ENCODE measurements around the gene HPCAL4.

HPCAL4 gene

GRCh38 chr1:39679821-39680220 is 11.4 kb downstream of the HPCAL4 start:
- no peak for DNase-seq
- H3K36me3 Mint-ChIP-seq (ENCODE audit: low read depth) = no peaks in the 10 kb centered on the region
- H3K27me3 Mint-ChIP-seq (ENCODE audit: low read depth, poor library complexity) = peaks cover 97% of the 10 kb centered on the region
- H3K4me3 Mint-ChIP-seq = no peak overlapping the region
- H3K27ac Mint-ChIP-seq = no peak overlapping the region
- TF ChIP-seq CTCF (IDR thresholded peaks at IDR 0.05) = no peak
- H3K9me3 Mint-ChIP-seq = peaks cover 9% of the 10 kb centered on the region
- peaks cover 15% of the 10 kb centered on the region for H3K4me1 Mint-ChIP-seq

DNA sequence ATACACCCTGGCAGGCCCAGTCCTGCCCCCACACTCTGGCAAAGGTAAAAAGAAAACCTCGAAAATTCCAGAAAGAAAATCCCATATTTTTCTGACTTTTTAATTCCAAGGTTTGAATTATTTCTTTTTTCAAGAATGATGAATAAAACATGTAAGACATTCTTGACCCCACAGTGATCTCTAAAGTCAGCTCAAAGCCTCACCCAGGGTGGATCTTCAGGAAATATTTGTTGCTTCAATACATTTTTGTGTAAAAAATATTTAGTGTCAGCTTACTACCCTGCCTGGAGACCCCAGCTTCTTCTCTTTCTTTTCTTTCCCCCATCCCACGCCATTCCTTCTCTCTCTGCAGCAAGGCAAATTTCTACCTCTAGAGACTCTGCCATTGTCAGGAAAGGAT is 12.3 kb downstream of the HPCAL4 start:
- H3K4me1 Mint-ChIP-seq = peaks cover 15% of the 10 kb centered on the region
- peaks cover 97% of the 10 kb centered on the region for H3K27me3 Mint-ChIP-seq (ENCODE audit: low read depth, poor library complexity)
- no peak for DNase-seq
- H3K9me3 Mint-ChIP-seq = peaks cover 4% of the 10 kb centered on the region
- H3K4me3 Mint-ChIP-seq = no peak overlapping the region
- no peak overlapping the region for H3K27ac Mint-ChIP-seq
- TF ChIP-seq CTCF (IDR thresholded peaks at IDR 0.05) = no peak
- H3K36me3 Mint-ChIP-seq (ENCODE audit: low read depth) = no peaks in the 10 kb centered on the region

GRCh38 chr1:39677645-39678044 is 13.6 kb downstream of the HPCAL4 start:
- Mint-ChIP-seq H3K27ac (no peak overlapping the region), H3K4me3 (no peak overlapping the region), H3K4me1 (peaks cover 15% of the 10 kb centered on the region), H3K9me3 (peaks cover 3% of the 10 kb centered on the region), H3K36me3 (ENCODE audit: low read depth) (no peaks in the 10 kb centered on the region), H3K27me3 (ENCODE audit: low read depth, poor library complexity) (peaks cover 97% of the 10 kb centered on the region)
- no peak for TF ChIP-seq CTCF (IDR thresholded peaks at IDR 0.05)
- no peak for DNase-seq

DNA sequence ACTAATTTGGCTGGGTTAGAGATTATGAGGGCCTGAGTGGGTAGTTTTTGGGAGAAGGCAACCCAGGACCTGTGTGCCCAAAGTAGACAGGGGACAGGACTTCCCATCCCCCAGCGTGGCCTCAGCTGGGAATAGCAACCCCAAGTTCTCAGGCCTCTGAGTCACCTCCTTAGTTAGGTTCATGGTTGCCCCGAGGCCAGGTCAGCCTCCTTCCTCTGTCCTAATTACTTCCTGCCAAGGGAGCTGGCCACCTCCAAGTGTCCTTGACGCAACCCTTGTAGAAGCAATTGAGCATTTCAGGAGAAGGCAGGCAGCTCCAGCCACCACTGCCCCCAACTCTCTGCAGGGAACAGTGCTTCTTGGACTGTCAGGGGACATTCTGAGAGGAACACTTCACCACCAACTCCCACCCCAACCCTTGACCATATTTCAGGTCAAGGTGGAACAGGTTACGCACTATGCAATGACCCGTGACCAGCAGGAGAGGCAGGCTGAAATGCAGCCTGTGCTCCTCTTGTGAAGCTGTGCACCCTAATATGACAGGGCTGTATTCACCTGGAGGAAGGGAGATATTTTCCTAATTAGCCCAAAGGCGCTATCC is 14.2 kb downstream of the HPCAL4 start:
- Mint-ChIP-seq H3K27ac (no peak overlapping the region), H3K4me1 (peaks cover 15% of the 10 kb centered on the region), H3K36me3 (ENCODE audit: low read depth) (no peaks in the 10 kb centered on the region), H3K4me3 (no peak overlapping the region), H3K27me3 (ENCODE audit: low read depth, poor library complexity) (peaks cover 97% of the 10 kb centered on the region), H3K9me3 (no peaks in the 10 kb centered on the region)
- no peak for TF ChIP-seq CTCF (IDR thresholded peaks at IDR 0.05)
- no peak for DNase-seq

DNA sequence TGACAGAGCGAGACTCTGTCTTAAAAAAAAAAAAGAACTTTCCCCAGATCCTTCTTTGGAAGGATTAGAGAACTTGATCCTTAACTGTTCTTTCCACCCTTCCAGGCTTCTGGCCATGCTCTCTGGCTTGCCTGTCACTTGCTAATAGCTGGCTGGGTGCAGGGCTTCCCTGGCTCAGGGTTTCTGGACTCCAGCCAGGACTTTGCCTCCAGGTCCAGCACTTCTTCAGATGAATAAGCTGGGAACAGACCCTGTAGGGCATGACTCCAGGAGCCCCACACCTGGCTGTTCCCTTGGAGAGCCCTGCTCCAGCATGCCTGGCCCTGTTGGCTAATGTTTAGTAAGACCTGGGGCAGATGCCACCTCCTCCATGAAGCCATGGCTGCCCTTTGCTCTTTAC is 16.0 kb downstream of the HPCAL4 start:
- H3K36me3 Mint-ChIP-seq (ENCODE audit: low read depth) = no peaks in the 10 kb centered on the region
- H3K27me3 Mint-ChIP-seq (ENCODE audit: low read depth, poor library complexity) = peaks cover 97% of the 10 kb centered on the region
- no peaks in the 10 kb centered on the region for H3K9me3 Mint-ChIP-seq
- no peak for TF ChIP-seq CTCF (IDR thresholded peaks at IDR 0.05)
- no peak overlapping the region for H3K4me3 Mint-ChIP-seq
- H3K27ac Mint-ChIP-seq = no peak overlapping the region
- H3K4me1 Mint-ChIP-seq = peaks cover 22% of the 10 kb centered on the region
- no peak for DNase-seq

DNA sequence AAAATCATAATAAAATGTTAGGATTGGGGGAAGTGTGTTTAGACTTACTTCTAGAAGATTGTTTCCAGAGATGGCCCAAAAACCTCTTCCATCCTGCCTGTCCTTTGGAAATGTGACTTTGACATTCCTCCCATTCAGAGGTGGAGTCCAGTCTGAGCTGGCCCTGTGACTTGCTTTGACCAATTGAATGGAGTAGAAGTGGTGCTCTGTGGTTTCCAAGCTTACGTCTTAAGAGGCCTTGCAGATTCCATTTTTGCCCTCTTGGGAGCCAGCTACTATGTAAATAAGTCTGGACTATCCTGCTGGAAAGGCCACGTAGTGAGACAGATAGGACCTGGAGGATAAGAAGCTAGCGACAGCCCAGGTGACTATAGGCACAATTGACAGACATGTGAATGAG is 18.0 kb downstream of the HPCAL4 start:
- Mint-ChIP-seq H3K27me3 (ENCODE audit: low read depth, poor library complexity) (peaks cover 97% of the 10 kb centered on the region), H3K4me1 (peaks cover 22% of the 10 kb centered on the region), H3K27ac (no peak overlapping the region), H3K9me3 (no peaks in the 10 kb centered on the region), H3K4me3 (peak overlapping the region; percentile 48), H3K36me3 (ENCODE audit: low read depth) (no peaks in the 10 kb centered on the region)
- TF ChIP-seq CTCF (IDR thresholded peaks at IDR 0.05) = no peak
- no peak for DNase-seq
